AG08396 (cell line): Measurements from ENCODE around the gene MYO5A.
A peak's percentile ranks its signal among the peaks of the same experiment; 100 is the strongest.

ENCODE experiments used
- DNase-seq: peaks from one replicate; pipeline ENCODE4 v3.0.0; 2012; ENCODE audit warnings: low spot score, mixed read lengths

The MYO5A gene

DNA sequence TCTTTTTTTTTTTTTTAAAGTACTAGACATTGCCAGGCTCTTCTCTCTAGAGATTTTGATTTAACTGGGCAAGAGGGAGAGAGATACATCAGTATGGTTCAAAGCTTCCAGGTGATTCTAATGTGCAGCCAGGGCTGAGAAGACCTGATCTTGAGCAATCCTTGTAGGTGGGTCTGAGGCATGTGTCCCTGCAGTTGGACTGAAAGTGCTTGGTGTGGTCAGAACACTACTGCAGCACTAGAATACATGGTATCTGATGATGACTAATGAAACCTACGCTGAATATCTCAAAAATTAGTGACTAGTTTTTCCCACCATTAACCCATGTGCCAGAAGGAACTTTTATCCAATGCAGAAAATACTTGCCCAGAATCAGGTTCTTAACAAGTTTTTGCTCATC is 198.7 kb downstream of the MYO5A start:
- DNase-seq = no peak

- no peak for DNase-seq
Measured at GRCh38 chr15:52329150-52329549, 199.5 kb downstream of the MYO5A start.

- DNase-seq = no peak
Measured at GRCh38 chr15:52328680-52329079, 200.0 kb downstream of the MYO5A start.

DNA sequence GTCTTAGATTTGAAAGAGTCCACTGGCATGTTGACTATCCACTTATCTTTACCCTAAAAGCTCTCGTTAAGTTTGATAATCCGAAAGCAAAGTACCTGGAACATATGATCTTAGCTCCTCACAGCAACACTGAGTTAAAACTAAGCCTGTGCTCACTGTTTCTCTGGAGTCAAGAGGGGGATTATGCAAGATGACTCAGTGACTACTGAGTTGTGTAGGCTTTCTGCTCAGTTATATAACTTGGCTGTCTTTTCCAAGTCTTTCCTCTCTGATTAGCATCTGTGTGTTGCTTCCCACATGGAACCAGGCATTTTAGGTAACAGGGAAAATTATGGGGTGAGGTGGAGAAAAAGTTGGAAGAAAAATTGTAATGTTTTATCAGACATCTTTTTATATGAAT is 201.9 kb downstream of the MYO5A start:
- no peak for DNase-seq

GRCh38 chr15:52324109-52324508 is 204.6 kb downstream of the MYO5A start:
- no peak for DNase-seq

GRCh38 chr15:52318729-52319500 is 209.8 kb downstream of the MYO5A start:
- DNase-seq = no peak

- DNase-seq = no peak
Measured at GRCh38 chr15:52317688-52318087, 211.0 kb downstream of the MYO5A start.

DNA sequence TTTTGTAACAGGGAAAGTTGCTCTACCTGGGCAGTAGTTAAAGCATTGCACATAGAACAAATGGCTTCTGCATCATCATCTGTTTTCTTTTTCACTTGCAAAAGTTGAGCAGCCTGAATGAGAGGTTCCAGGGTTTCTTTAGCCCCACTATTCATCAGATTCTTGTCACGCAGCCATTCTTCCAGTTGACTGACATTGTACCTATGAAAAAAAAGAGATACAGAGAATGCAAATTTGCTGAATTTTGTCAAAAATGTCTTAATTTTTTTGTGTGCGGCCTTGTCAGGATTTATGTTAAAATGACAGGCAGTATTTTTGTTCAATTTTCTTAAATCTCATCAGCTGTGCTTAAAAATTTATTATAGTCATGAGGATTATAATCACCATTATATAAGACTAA is 211.7 kb downstream of the MYO5A start:
- no peak for DNase-seq

GRCh38 chr15:52309154-52309548 is 219.5 kb downstream of the MYO5A start:
- DNase-seq = no peak

- no peak for DNase-seq
Measured at GRCh38 chr15:52308446-52309153, 220.1 kb downstream of the MYO5A start.

DNA sequence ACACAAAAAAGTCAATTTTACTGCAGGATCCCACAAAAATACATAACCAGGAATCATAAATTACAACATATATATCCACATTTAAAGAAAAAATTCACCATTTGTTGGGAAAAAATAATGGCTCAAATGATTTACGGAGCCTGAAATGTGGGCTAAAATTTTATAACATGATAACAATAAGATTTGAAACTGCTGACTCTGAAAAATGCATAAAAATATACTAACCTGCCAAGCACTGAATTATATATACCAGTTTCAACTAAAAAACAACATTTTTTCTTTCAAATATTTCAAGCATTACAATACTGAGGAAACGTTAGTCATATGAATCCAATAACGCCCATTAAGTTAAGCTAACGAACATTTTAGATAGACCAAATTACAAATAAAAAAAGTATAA is 220.8 kb downstream of the MYO5A start:
- DNase-seq = no peak

DNA sequence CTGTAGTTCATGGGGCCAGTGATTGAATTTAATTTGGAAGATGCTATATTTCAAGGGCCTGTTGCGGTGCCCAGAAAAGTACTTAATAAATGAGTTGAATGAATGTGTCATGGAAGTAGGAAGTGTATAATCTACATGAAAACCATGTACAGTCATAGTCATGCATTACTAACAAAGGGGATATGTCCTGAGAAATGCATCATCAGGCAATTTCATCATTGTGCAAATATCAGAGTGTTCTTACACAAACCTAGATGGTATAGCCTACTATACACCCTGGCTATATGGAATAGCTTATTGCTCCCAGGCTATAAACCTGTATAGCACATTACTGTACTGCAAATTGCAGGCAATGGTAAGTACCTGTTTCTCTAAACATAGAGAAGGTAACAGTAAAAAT is 222.4 kb downstream of the MYO5A start:
- DNase-seq = peak; percentile 24

DNA sequence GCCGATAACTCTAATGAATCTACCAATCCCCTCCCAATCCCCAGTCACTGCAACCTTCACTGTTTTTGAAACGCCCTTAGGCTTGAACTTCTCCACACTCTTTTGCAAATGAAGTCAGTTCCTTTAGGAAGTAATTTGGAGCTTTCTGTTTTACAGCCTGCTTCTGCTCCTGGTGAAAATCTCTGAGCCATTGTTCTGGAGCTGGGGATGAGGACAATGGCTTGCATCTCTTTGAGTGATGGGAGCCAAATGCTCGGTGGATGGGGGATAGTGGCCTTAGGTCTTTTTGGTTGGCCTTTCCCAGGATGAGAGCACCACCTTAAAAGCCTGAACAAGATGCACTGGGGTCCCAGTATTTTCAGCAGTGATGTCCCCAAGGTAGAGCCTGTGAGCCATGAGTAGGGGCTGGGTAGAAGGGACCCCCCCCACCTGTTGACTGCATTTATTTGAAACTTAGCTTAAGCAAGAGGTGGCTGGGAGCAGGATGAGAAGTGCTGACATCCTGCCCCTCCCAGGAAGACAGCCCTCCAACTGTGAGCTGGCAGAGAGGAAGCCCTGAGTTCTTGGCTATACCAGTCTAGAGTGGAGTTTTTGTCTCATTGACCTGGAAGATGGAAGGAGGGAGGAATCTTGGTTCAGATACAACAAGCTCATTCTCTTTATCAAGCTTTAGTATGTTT is 225.4 kb downstream of the MYO5A start:
- no peak for DNase-seq

DNA sequence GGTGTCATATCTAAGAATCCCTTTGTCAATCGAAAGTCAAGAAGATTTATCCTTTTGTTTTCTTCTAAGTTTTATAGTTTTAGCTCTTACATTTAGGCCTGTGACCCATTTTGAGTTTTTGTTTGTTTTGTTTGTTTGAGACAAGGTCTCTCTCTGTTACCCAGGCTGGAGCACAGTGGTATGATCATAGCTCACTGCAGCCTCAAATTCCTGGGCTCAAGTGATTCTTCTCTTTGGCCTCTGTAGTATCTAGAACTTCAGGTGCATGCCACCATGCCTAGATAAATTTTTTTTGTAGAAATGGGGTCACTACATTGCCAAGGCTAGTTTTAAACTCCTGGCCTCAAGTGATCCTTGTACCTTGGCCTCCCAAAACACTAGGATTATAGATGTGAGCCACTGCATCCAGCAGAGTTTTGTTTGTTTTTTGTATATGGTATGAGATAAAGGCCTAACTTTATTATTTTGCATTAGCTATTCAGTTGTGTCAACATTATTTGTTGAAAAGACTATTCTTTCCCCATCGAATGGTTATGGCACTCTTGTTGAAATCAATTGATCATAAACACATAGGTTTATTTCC is 227.3 kb downstream of the MYO5A start:
- no peak for DNase-seq

GRCh38 chr15:52295421-52296001 is 233.2 kb downstream of the MYO5A start, which contains the start of gene MYO5C:
Gene MYO5C, minus strand, starts transcription at chr15:52295804. Its CDS starts 168 bp downstream, at chr15:52295636.
- peak; percentile 40 for DNase-seq

GRCh38 chr15:52294881-52295420 is 233.7 kb downstream of the MYO5A start:
- DNase-seq = no peak

- no peak for DNase-seq
Measured at GRCh38 chr15:52292780-52293392, 235.8 kb downstream of the MYO5A start.

DNA sequence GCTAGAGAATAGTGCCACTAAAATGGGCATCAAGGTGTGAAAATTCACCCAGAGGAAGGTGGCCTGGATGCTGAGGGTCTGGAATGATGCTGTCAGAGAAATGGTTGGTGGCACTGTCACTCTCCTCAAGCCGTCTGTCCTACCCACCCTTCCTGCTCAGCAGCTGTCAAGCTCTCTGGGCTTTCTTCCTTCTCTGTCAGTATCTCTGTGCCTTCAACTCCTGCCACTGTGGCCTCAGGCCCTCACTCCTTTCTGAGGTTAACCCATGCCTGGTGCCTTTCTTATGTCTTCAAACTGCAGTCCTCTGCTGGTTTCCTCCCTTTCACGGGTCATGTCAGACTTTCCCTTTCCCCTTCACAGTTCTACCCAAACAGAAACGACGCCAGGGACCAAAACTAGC is 237.5 kb downstream of the MYO5A start:
- no peak for DNase-seq

DNA sequence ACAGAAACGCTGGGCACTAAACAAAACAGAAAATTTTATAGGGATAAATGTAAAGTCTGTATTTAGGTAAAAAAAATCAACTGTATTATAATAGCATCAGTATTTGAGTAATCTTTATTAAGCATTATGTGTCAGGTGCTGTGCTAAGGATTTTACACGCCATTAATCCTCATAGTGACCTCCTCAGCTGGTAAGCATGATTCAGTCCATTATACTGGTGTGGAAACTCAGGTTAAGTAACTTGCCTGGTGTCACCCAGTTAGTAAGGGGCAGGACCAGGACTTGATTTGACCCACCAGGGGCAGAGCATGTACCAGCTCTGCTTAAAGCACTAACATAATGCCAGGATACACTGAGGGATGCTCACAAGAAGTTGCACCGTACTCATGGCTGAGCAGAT is 237.9 kb downstream of the MYO5A start:
- DNase-seq = no peak

DNA sequence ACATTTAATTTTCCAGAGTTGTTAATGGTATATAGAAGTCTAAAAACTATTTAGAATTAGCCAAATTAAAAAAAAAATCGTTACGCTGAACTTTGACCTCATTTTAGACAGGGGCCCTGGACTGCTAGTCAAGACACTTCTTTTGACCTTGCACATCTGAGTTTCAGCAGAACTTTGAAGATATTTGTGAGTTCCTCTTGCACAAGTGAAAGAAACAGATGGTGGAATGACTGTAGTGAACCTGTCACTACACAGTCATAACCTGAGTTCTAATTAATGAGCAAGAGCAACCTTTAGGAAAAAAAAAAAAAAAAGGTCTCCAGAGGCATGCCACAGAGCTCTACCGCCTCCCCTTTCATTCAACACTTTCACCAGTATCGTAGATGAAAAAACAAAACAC is 238.4 kb downstream of the MYO5A start:
- DNase-seq = no peak

DNA sequence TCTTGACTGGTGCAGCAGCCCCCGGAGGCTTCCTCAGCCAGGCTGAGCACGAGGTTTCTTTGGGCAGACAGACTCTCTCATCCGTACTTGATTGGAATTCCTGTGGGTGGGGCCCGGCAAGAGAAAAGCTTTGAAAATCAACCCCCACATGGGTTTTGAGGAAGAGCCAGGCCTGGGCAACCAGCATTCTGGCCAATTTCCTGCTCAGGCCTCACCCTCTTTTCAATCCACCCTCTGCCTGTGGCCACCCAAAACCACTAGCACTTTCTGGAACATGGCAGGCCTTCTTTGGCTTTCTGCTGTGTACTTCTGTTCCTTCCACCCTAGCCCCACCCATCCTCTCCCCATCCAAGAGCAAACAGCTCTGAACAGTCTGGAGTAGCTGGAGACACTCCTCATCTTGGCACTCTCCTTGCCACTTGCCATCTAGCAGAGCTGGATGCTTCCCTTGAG is 239.0 kb downstream of the MYO5A start:
- DNase-seq = no peak
